Measurements from ENCODE around the gene CRYBG1.

DNA sequence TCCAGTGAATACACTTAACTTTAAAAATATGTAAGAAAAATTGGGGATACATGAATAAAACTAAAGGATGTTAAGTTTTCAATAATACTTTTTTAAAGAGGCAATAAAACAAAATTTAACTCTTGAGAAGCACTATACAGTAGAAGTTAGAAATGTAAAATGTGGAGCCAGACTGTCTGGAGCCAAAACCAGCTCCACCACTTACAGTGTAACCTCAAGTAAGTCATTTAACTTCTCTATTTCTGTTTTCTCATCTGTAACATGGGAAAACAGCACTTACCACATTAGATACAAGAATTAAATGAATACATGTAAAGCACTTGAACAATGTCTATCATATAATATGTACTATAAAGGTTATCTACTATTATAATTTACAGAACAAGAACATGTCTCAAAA is 41.7 kb upstream of the CRYBG1 start:
- TF ChIP-seq, protein P1, sequence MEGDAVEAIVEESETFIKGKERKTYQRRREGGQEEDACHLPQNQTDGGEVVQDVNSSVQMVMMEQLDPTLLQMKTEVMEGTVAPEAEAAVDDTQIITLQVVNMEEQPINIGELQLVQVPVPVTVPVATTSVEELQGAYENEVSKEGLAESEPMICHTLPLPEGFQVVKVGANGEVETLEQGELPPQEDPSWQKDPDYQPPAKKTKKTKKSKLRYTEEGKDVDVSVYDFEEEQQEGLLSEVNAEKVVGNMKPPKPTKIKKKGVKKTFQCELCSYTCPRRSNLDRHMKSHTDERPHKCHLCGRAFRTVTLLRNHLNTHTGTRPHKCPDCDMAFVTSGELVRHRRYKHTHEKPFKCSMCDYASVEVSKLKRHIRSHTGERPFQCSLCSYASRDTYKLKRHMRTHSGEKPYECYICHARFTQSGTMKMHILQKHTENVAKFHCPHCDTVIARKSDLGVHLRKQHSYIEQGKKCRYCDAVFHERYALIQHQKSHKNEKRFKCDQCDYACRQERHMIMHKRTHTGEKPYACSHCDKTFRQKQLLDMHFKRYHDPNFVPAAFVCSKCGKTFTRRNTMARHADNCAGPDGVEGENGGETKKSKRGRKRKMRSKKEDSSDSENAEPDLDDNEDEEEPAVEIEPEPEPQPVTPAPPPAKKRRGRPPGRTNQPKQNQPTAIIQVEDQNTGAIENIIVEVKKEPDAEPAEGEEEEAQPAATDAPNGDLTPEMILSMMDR (IDR thresholded peaks at IDR 0.05 in 2 of 3, conservative IDR thresholded peaks at IDR 0.05 in 1 of 3; ENCODE audit: borderline replicate concordance in 1 of 3, insufficient read depth in 1 of 3, low read depth in 2 of 3, low read length in 2 of 3) = no peak
- TF ChIP-seq, protein P2, sequence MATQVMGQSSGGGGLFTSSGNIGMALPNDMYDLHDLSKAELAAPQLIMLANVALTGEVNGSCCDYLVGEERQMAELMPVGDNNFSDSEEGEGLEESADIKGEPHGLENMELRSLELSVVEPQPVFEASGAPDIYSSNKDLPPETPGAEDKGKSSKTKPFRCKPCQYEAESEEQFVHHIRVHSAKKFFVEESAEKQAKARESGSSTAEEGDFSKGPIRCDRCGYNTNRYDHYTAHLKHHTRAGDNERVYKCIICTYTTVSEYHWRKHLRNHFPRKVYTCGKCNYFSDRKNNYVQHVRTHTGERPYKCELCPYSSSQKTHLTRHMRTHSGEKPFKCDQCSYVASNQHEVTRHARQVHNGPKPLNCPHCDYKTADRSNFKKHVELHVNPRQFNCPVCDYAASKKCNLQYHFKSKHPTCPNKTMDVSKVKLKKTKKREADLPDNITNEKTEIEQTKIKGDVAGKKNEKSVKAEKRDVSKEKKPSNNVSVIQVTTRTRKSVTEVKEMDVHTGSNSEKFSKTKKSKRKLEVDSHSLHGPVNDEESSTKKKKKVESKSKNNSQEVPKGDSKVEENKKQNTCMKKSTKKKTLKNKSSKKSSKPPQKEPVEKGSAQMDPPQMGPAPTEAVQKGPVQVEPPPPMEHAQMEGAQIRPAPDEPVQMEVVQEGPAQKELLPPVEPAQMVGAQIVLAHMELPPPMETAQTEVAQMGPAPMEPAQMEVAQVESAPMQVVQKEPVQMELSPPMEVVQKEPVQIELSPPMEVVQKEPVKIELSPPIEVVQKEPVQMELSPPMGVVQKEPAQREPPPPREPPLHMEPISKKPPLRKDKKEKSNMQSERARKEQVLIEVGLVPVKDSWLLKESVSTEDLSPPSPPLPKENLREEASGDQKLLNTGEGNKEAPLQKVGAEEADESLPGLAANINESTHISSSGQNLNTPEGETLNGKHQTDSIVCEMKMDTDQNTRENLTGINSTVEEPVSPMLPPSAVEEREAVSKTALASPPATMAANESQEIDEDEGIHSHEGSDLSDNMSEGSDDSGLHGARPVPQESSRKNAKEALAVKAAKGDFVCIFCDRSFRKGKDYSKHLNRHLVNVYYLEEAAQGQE (IDR thresholded peaks at IDR 0.05; ENCODE audit: low read depth) = no peak
- TF ChIP-seq, protein P3, sequence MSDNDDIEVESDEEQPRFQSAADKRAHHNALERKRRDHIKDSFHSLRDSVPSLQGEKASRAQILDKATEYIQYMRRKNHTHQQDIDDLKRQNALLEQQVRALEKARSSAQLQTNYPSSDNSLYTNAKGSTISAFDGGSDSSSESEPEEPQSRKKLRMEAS (IDR thresholded peaks at IDR 0.05) = no peak
- no peak for TF ChIP-seq YY1 (IDR thresholded peaks at IDR 0.05; ENCODE audit: extremely low read depth, insufficient replicate concordance, low read depth, low read length)
- TF ChIP-seq ZNF274 (IDR thresholded peaks at IDR 0.05; ENCODE audit: low read depth, low read length) = no peak
- no peak for TF ChIP-seq EZH2 (IDR thresholded peaks at IDR 0.05)
- TF ChIP-seq JUND (IDR thresholded peaks at IDR 0.05) = no peak
- TF ChIP-seq POLR2A (IDR thresholded peaks at IDR 0.05; ENCODE audit: borderline replicate concordance, extremely low read depth, insufficient read depth, insufficient read length) = no peak
- TF ChIP-seq RAD21 (IDR thresholded peaks at IDR 0.05; ENCODE audit: low read depth) = no peak

All from HCT116 (cell line).